ENCODE data around the gene NAV3.

GRCh38 chr12:77850698-77851097 is 20.0 kb downstream of the NAV3 start:
- TF ChIP-seq, protein P1, sequence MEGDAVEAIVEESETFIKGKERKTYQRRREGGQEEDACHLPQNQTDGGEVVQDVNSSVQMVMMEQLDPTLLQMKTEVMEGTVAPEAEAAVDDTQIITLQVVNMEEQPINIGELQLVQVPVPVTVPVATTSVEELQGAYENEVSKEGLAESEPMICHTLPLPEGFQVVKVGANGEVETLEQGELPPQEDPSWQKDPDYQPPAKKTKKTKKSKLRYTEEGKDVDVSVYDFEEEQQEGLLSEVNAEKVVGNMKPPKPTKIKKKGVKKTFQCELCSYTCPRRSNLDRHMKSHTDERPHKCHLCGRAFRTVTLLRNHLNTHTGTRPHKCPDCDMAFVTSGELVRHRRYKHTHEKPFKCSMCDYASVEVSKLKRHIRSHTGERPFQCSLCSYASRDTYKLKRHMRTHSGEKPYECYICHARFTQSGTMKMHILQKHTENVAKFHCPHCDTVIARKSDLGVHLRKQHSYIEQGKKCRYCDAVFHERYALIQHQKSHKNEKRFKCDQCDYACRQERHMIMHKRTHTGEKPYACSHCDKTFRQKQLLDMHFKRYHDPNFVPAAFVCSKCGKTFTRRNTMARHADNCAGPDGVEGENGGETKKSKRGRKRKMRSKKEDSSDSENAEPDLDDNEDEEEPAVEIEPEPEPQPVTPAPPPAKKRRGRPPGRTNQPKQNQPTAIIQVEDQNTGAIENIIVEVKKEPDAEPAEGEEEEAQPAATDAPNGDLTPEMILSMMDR (IDR thresholded peaks at IDR 0.05), result no peak
- no peak for TF ChIP-seq POLR2A (IDR thresholded peaks at IDR 0.05)

Data from right lobe of liver (tissue), 4 donors.